ENCODE results near the gene PSTPIP1. TPM values are rescaled to one million over a fixed set of nuclear protein-coding genes. Genes with fewer than 3 reads are reported as not detected.

PSTPIP1 gene
- total RNA-seq, 2 donors from 2014 or later, result 141 to 152 TPM

GRCh38 chr15:77027697-77028450, 32.9 kb downstream of the PSTPIP1 start:
- Mint-ChIP-seq H3K27me3 (ENCODE audit: low read depth) (no peaks in the 10 kb centered on the region), H3K4me3 (no peak overlapping the region), H3K9me3 (no peaks in the 10 kb centered on the region), H3K4me1 (ENCODE audit: low read depth) (peaks cover 15% of the 10 kb centered on the region), H3K27ac (no peak overlapping the region), H3K36me3 (ENCODE audit: insufficient read depth in 2 of 2) (peaks cover 7 to 13% of the 10 kb centered on the region in 2 donors)
- ATAC-seq (replicated peaks in 1 of 2) (no peak), DNase-seq (no peak)

GRCh38 chr15:77028451-77029165, 33.7 kb downstream of the PSTPIP1 start:
- no peak overlapping the region for H3K4me3 Mint-ChIP-seq
- no peaks in the 10 kb centered on the region for H3K27me3 Mint-ChIP-seq (ENCODE audit: low read depth)
- ATAC-seq (replicated peaks in 1 of 2) (no peak), DNase-seq (no peak)
- H3K27ac Mint-ChIP-seq, result no peak overlapping the region
- peaks cover 8% of the 10 kb centered on the region for H3K4me1 Mint-ChIP-seq (ENCODE audit: low read depth)
- peaks cover 7 to 10% of the 10 kb centered on the region in 2 donors for H3K36me3 Mint-ChIP-seq (ENCODE audit: insufficient read depth in 2 of 2)
- H3K9me3 Mint-ChIP-seq, result no peaks in the 10 kb centered on the region

- Mint-ChIP-seq H3K27me3 (ENCODE audit: low read depth) (no peaks in the 10 kb centered on the region), H3K36me3 (ENCODE audit: insufficient read depth in 2 of 2) (peaks cover 9 to 10% of the 10 kb centered on the region in 2 donors), H3K27ac (no peak overlapping the region), H3K4me1 (ENCODE audit: low read depth) (no peaks in the 10 kb centered on the region), H3K4me3 (no peak overlapping the region), H3K9me3 (no peaks in the 10 kb centered on the region)
- no peak for ATAC-seq (replicated peaks in 1 of 2)
- DNase-seq, result no peak
Measured at GRCh38 chr15:77029166-77030047, 34.5 kb downstream of the PSTPIP1 start.

- DNase-seq (no peak), ATAC-seq (replicated peaks in 1 of 2) (no peak)
- Mint-ChIP-seq H3K9me3 (no peaks in the 10 kb centered on the region), H3K36me3 (ENCODE audit: insufficient read depth in 2 of 2) (peaks cover 9 to 11% of the 10 kb centered on the region in 2 donors), H3K27me3 (ENCODE audit: low read depth) (no peaks in the 10 kb centered on the region), H3K4me1 (ENCODE audit: low read depth) (no peaks in the 10 kb centered on the region), H3K4me3 (no peak overlapping the region), H3K27ac (no peak overlapping the region)
Measured at GRCh38 chr15:77030048-77030927, 35.4 kb downstream of the PSTPIP1 start.

- H3K27ac Mint-ChIP-seq, result no peak overlapping the region
- no peaks in the 10 kb centered on the region for H3K9me3 Mint-ChIP-seq
- no peak overlapping the region for H3K4me3 Mint-ChIP-seq
- ATAC-seq (replicated peaks in 1 of 2) (no peak), DNase-seq (no peak)
- H3K4me1 Mint-ChIP-seq (ENCODE audit: low read depth), result peaks cover 2% of the 10 kb centered on the region
- H3K27me3 Mint-ChIP-seq (ENCODE audit: low read depth), result no peaks in the 10 kb centered on the region
- H3K36me3 Mint-ChIP-seq (ENCODE audit: insufficient read depth in 2 of 2), result peaks cover 9 to 10% of the 10 kb centered on the region in 2 donors
Measured at GRCh38 chr15:77030928-77031375, 36.0 kb downstream of the PSTPIP1 start.

- peaks cover 9 to 12% of the 10 kb centered on the region in 2 donors for H3K36me3 Mint-ChIP-seq (ENCODE audit: insufficient read depth in 2 of 2)
- H3K27me3 Mint-ChIP-seq (ENCODE audit: low read depth), result no peaks in the 10 kb centered on the region
- H3K4me1 Mint-ChIP-seq (ENCODE audit: low read depth), result peaks cover 3% of the 10 kb centered on the region
- no peaks in the 10 kb centered on the region for H3K9me3 Mint-ChIP-seq
- peak overlapping the region; percentile 82 for H3K27ac Mint-ChIP-seq
- DNase-seq, result peak in 1 of 2 donors; percentile 41
- no peak overlapping the region for H3K4me3 Mint-ChIP-seq
- peak; percentile 51 to 55 for ATAC-seq (replicated peaks in 1 of 2)
Measured at GRCh38 chr15:77031376-77032050, 36.6 kb downstream of the PSTPIP1 start.

- Mint-ChIP-seq H3K9me3 (peaks cover 0 to under 1% of the 10 kb centered on the region in 2 donors), H3K27ac (no peak overlapping the region), H3K4me3 (no peak overlapping the region), H3K4me1 (ENCODE audit: low read depth) (peaks cover 3% of the 10 kb centered on the region), H3K27me3 (ENCODE audit: low read depth) (no peaks in the 10 kb centered on the region), H3K36me3 (ENCODE audit: insufficient read depth in 2 of 2) (peaks cover 9 to 15% of the 10 kb centered on the region in 2 donors)
- DNase-seq, result no peak
- ATAC-seq (replicated peaks in 1 of 2), result no peak
Measured at GRCh38 chr15:77032052-77032646, 37.2 kb downstream of the PSTPIP1 start.

GRCh38 chr15:77032647-77033416, 37.9 kb downstream of the PSTPIP1 start:
- peaks cover 0 to 7% of the 10 kb centered on the region in 2 donors for H3K9me3 Mint-ChIP-seq
- H3K4me1 Mint-ChIP-seq (ENCODE audit: low read depth), result peaks cover 3% of the 10 kb centered on the region
- H3K4me3 Mint-ChIP-seq, result no peak overlapping the region
- H3K27ac Mint-ChIP-seq, result no peak overlapping the region
- no peak for ATAC-seq (replicated peaks in 1 of 2)
- peaks cover 11 to 22% of the 10 kb centered on the region in 2 donors for H3K36me3 Mint-ChIP-seq (ENCODE audit: insufficient read depth in 2 of 2)
- H3K27me3 Mint-ChIP-seq (ENCODE audit: low read depth), result no peaks in the 10 kb centered on the region
- peak in 1 of 2 donors; percentile 0 for DNase-seq

GRCh38 chr15:77033417-77033728, 38.4 kb downstream of the PSTPIP1 start:
- Mint-ChIP-seq H3K4me1 (ENCODE audit: low read depth) (peaks cover 3% of the 10 kb centered on the region), H3K27me3 (ENCODE audit: low read depth) (no peaks in the 10 kb centered on the region), H3K9me3 (peaks cover 0 to 7% of the 10 kb centered on the region in 2 donors), H3K27ac (no peak overlapping the region), H3K4me3 (no peak overlapping the region), H3K36me3 (ENCODE audit: insufficient read depth in 2 of 2) (peaks cover 11 to 22% of the 10 kb centered on the region in 2 donors)
- DNase-seq (no peak), ATAC-seq (replicated peaks in 1 of 2) (no peak)

- H3K4me3 Mint-ChIP-seq, result no peak overlapping the region
- peaks cover 11 to 22% of the 10 kb centered on the region in 2 donors for H3K36me3 Mint-ChIP-seq (ENCODE audit: insufficient read depth in 2 of 2)
- no peaks in the 10 kb centered on the region for H3K27me3 Mint-ChIP-seq (ENCODE audit: low read depth)
- peak overlapping the region; percentile 70 for H3K27ac Mint-ChIP-seq
- H3K9me3 Mint-ChIP-seq, result peaks cover 0 to 7% of the 10 kb centered on the region in 2 donors
- DNase-seq, result peak in 1 of 2 donors; percentile 0
- no peak for ATAC-seq (replicated peaks in 1 of 2)
- H3K4me1 Mint-ChIP-seq (ENCODE audit: low read depth), result peaks cover 3% of the 10 kb centered on the region
Measured at GRCh38 chr15:77033729-77034671, 39.1 kb downstream of the PSTPIP1 start.
